ENCODE results near the gene CUEDC2.

DNA sequence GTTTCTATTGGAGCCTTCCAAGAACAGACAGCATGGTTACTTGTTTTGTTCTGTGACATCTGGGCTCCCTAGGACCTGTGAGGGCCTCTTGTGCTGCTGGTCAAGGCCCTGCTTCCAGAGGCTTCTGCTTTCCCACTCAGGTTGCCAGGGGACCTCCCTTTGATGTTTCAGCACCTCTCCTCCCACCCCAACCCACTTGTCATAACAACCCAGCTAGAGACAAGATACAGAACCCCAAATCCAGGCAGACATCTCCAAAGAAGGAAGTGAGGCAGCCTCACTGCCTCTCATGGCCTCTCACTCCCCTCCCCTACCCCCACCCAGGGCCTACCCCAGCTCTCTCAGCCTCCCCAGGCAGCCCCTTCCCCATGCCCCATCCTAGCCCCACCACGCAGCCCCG is 25.6 kb downstream of the CUEDC2 start:
- TF ChIP-seq CTCF (IDR thresholded peaks at IDR 0.05 in 8 of 11, conservative IDR thresholded peaks at IDR 0.05 in 3 of 11) (no peak), POLR2AphosphoS5 (IDR thresholded peaks at IDR 0.05) (no peak)

Measured in spleen (tissue), 7 donors.